Nephron (organoid): Measurements from ENCODE around the gene ZNF22.

Experiments
- H3K27ac Mint-ChIP-seq, 3 experiments: 2 replicates each; pipeline ENCODE4 v1.8.0; 2020; ENCODE audit warnings: mixed read lengths in 3 of 3, mild to moderate bottlenecking in 2 of 3, moderate library complexity in 1 of 3
- H3K27me3 Mint-ChIP-seq: 2 replicates; pipeline ENCODE4 v1.8.0; 2021; ENCODE audit warnings: low read depth, mild to moderate bottlenecking, moderate library complexity, mixed read lengths
- H3K36me3 Mint-ChIP-seq: 2 replicates; pipeline ENCODE4 v1.8.0; 2020; ENCODE audit warnings: low read depth, mixed read lengths
- H3K4me1 Mint-ChIP-seq: 2 replicates; pipeline ENCODE4 v1.8.0; 2020; ENCODE audit warnings: mixed read lengths
- H3K4me3 Mint-ChIP-seq, 3 experiments: 2 replicates each; pipeline ENCODE4 v1.8.0; 2020; ENCODE audit warnings: mild to moderate bottlenecking in 3 of 3, mixed read lengths in 3 of 3, moderate library complexity in 2 of 3
- H3K9me3 Mint-ChIP-seq: 2 replicates; pipeline ENCODE4 v1.8.0; 2020; ENCODE audit warnings: mixed read lengths
- CTCF ChIP-seq, 3 experiments: fragments of 200-600 bp; sonication (generic); IDR thresholded peaks; one replicate each; pipeline ENCODE4 v1.5.0; 2021; ENCODE audit warnings: antibody characterized with exemption in 3 of 3; ENCODE audit not compliant: unreplicated experiment in 3 of 3

ZNF22 gene

GRCh38 chr10:45050551-45051235 lies 50.0 kb downstream of the ZNF22 start:
- no peaks in the 10 kb centered on the region for H3K27me3 Mint-ChIP-seq
- no peaks in the 10 kb centered on the region for H3K36me3 Mint-ChIP-seq

GRCh38 chr10:45052700-45053099 lies 52.0 kb downstream of the ZNF22 start:
- Mint-ChIP-seq H3K36me3 (no peaks in the 10 kb centered on the region), H3K27ac (no peak overlapping the region), H3K4me3 (no peak overlapping the region), H3K4me1 (no peaks in the 10 kb centered on the region), H3K9me3 (peaks cover 11% of the 10 kb centered on the region), H3K27me3 (no peaks in the 10 kb centered on the region)
- no peak for TF ChIP-seq CTCF (IDR thresholded peaks at IDR 0.05; ENCODE audit: unreplicated experiment in 3 of 3)

More at GRCh38 chr10:45050551-45051235, 50.0 kb downstream of the ZNF22 start:
- no peak for TF ChIP-seq CTCF (IDR thresholded peaks at IDR 0.05; ENCODE audit: unreplicated experiment in 3 of 3)
- H3K9me3 Mint-ChIP-seq, result peaks cover 11% of the 10 kb centered on the region
- H3K4me3 Mint-ChIP-seq, result no peak overlapping the region
- no peaks in the 10 kb centered on the region for H3K4me1 Mint-ChIP-seq
- no peak overlapping the region for H3K27ac Mint-ChIP-seq

- no peaks in the 10 kb centered on the region for H3K27me3 Mint-ChIP-seq
- no peak overlapping the region for H3K4me3 Mint-ChIP-seq
- peaks cover 2% of the 10 kb centered on the region for H3K4me1 Mint-ChIP-seq
- H3K27ac Mint-ChIP-seq, result no peak overlapping the region
- H3K36me3 Mint-ChIP-seq, result no peaks in the 10 kb centered on the region
- TF ChIP-seq CTCF (IDR thresholded peaks at IDR 0.05; ENCODE audit: unreplicated experiment in 3 of 3), result no peak
- H3K9me3 Mint-ChIP-seq, result peaks cover 11% of the 10 kb centered on the region
Measured at GRCh38 chr10:45053569-45054100, 52.9 kb downstream of the ZNF22 start.
